Right lobe of liver (tissue), 4 donors: ENCODE data around the gene ARSG.

Source experiments
- CTCF ChIP-seq, 4 donors: fragments of 200-600 bp in 3 of 4; fragments of 450-650 bp in 1 of 4; IDR thresholded peaks; one replicate each; pipeline versions ENCODE4 v1.5.1 to v1.8.0; 2016 to 2022; ENCODE audit warnings: antibody characterized with exemption in 4 of 4, mild to moderate bottlenecking in 2 of 4
- POLR2A ChIP-seq: fragments of 450-650 bp; IDR thresholded peaks from one replicate; pipeline ENCODE4 v1.6.1; 2017; ENCODE audit warnings: antibody characterized with exemption, mild to moderate bottlenecking
- donor health status: DM: no; HTN: no; CAD: no.
- donor health status: DM: no; HTN: no; CAD: no.
- donor health status: DM: no; HTN: yes; CAD: no.

DNA sequence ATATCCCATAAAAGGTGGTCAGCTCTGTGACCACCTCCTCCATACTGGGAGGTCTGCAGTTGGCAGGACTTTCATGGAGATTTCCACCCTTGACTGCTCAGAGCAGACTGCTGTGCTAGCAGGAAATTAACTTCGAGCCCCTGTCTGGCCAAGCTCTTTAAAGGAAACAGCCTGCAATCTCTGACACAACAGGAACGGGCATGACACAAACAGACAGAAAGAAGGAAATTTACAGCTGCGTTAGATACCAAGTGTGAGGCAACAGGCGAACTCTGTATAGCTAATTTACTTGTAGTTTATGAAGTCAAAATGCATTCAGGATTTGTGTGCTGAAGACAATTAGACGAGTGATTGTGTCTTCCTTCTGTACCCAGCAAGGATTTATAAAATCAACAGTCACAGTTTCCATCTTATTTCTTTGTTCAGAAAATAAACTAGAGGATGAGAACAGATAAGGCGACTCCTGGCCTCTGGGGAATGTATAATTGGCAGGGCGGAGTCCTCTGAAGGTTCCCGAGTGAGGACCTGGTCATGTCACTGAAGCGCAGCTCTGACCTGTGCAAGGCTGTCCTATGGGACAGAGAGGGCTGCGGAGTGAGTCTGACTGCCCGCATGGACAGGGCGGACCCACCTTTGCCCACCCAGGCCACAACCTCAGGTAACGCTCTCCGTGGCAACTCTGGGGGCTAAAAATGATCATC lies 149.9 kb downstream of the ARSG start:
- TF ChIP-seq CTCF (IDR thresholded peaks at IDR 0.05) (no peak), POLR2A (no peak)
